Left ventricle myocardium superior (tissue), 1 donor: Measurements from ENCODE around the gene MED17. TPM values are rescaled to one million over a fixed set of nuclear protein-coding genes. Genes with fewer than 3 reads are reported as not detected.
"Not testable (repeated sequence)": the region's sequence is repeated elsewhere in the genome, so short reads cannot be mapped to it uniquely, and the experiment has no call there.

ENCODE experiments used
- ATAC-seq: fragments of 200-7000 bp; cut with Tn5 transposase; one replicate; pipeline ENCODE4 v1.9.1; 2020; ENCODE audit warnings: mild to moderate bottlenecking, moderate library complexity
- DNase-seq: peaks from one replicate; pipeline ENCODE4 v3.0.0-alpha.2; 2020
- intact Hi-C: fragments of 100-400 bp; cut with micrococcal nuclease; formaldehyde crosslinking; loops from one replicate; pipeline ENCODE4 v1.11.0; 2022
- total RNA-seq: library from RNA; stranded (reverse); fragmentation: NEBNext Ultra II Directional; extraction: Animal tissue kit (Norgen Biotek cat#: 25700); gene quantifications from one replicate; pipeline ENCODE4 v1.2.1, GENCODE V29; 2021
- donor health status: DM: no; HTN: yes; CAD: no; lungs with severe emphysema.

The MED17 gene
- total RNA-seq, 1 donor from 2014 or later, result 20.3 TPM

DNA sequence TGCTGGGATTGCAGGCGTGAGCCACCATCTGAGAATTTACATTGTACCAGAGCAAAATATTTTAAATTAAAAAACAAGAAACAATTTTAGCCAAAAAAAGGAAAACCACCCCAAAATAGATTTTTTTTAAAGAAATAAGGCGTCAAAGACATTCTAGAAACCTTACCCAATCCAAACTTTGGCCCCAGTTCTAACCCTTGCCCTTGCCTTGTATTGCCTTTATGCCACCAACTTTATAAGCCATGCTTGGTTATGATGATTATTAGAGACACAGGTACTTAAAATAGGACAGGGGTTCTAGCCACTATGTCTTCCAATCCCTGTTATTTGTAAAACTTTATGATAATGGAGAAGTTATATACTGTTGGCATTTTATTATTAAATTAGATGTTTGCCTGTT lies 30.8 kb upstream of the MED17 start:
- DNase-seq, result no peak
- intact Hi-C loops, result no loop called here
- no peak for ATAC-seq

DNA sequence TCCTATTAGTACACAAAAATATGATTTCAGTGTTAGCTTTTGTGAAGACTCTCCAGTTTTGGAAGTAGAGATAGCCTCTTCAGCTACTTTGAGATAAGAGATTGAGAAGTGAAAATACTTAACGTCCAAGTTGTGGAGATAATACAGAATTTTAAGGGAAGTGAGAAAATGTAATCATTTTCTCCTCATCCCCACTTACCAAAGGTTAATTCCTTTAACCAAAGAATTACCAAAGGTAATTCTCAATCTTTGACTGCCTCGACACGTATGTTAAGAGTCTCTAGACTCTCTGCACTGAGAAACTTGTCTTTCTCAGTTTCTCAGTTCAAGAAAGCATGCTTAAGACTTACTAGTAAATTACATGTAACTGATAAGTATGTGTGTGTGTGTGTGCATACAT lies 27.3 kb upstream of the MED17 start:
- DNase-seq, result no peak
- intact Hi-C loops, result no loop called here
- ATAC-seq, result no peak

DNA sequence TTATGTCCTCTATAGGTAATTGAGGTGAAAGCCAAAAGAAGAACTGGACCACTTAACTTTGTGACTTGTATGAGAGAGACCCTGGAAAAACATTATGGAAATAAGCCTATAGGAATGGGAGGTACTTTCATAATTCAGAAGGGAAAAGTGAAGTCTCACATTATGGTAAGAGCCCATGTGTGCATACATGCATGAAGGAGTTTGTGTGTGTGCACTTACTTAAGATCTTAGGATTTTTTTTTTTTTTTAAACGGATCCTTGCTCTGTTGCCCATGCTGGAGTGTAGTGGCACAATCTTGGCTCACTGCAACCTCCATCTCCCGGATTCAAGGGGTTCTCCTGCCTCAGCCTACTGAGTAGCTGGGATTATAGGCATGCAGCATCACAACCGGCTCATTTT lies 26.8 kb upstream of the MED17 start:
- DNase-seq (no peak), ATAC-seq (no peak)
- intact Hi-C loops, result no loop called here

DNA sequence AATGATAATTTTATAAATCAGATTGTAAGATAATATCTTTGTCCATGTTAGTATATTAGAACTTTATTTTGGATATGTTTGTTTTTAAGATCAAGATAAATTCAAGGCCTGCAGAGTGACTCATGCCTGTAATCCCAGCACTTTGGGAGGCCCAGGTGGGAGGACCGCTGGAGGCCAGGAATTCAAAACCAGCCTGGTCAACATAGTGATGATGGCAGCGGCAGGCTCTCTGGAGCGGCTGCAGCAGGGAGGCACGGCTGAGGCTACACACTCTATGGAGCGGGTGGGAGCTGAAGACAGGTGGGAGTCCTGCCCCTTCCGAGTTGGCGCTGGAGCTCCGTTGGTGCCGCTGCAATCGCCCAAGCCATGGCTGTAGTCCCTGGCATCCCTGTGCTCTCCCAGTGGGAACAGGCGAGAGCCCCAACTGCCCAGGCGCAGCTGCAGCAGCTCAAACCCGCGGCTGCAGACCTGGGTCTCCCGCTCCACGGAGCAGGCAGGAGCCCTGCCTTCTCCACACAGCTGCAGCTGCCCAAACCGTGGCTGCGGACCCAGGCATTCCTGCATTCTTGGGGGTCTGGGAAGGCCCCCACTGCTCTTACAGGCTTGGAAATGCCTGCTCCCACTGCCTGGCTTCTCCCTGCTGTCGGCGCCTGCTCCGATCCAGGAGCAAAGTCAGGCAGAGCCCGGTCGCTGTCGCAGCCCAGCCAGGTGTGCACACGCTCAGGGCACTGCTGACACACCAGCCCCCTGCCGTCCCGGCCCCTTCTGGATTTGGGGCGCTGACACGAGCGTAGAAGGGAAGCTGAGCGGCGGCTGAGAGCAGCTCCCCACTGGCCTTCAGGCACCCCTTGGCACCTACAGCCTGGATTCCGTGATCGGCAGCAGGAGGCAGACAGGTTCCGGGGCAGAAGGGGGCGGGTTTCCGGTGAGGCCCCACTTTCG lies 25.9 kb upstream of the MED17 start:
- DNase-seq (no peak), ATAC-seq (no peak)
- intact Hi-C loops, result no loop called here

DNA sequence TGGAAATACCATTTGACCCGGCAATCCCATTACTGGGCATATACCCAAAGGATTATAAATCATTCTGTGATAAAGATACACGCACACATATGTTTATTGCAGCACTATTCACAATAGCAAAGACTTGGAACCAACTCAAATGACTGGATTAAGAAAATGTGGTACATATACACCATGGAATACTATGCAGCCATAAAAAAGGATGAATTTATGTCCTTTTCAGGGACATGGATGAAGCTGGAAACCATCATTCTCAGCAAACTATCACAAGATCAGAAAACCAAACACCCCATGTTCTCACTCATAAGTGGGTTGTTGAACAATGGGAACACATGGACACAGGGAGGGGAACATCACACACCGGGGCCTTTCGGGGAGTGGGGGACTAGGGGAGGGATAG lies 25.0 kb upstream of the MED17 start:
- DNase-seq, intact Hi-C loops, ATAC-seq: not testable (repeated sequence)

DNA sequence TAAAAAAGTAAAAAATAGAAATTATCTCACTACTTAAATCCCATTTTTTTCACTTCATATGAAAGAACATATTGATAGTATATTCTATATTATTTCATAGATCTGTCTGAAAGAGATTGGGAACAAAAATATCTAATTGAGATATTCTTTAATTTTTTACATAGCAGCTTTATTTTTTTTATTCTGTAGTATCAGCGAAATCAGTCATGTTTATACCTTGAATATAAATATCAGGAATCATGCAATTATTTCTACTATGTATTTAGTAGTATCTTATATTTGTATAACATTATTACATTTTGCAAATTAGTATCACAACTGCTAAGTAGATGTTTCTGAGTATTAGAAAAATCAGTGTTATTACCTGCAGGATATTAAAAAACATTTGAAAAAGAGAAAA lies 22.2 kb upstream of the MED17 start:
- no peak for DNase-seq
- intact Hi-C loops, result no loop called here
- no peak for ATAC-seq

DNA sequence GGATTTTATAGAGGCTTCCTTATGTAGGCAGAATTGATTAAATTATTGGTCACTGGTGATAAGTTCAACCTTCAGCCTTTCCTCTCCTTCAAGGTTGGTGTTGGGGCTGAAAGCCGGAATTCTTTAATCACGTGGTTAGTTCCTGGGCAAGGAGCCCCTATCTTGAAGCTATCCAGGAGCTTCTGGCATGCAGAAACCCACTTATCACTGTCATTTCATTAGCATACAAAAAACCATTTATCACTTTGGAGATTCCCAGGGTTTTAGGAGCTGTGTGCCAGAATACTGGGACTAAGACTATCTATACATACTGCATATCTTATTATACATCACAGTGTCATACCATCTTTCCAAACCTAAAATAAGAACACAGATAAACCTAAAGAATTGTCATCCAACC lies 18.5 kb upstream of the MED17 start:
- ATAC-seq (no peak), DNase-seq (no peak)
- intact Hi-C loops, result loop anchor here (2.0 kb wide), 1 partner anchor 33 kb away; no protein-coding TSS in a partner anchor

DNA sequence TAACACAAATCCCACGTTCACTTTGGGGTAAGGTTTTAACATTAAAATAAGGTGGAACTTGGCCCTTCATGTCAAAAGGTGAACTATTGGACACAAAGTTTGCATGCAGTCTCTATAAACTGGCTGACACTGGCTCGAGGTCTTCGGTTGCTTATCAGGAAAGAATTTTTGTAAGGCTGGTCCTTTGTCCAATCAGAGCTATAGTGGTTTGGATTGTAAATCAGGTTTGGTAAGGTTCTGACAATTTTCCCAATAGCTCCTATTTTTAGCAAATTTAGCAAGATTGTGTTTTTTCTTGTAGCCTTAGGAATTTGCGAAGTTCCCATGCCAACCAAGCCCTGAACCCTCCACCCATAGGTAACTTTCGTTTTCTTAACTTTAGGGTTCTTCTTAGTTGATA lies 17.6 kb upstream of the MED17 start:
- intact Hi-C loops, result no loop called here
- ATAC-seq (no peak), DNase-seq (no peak)

DNA sequence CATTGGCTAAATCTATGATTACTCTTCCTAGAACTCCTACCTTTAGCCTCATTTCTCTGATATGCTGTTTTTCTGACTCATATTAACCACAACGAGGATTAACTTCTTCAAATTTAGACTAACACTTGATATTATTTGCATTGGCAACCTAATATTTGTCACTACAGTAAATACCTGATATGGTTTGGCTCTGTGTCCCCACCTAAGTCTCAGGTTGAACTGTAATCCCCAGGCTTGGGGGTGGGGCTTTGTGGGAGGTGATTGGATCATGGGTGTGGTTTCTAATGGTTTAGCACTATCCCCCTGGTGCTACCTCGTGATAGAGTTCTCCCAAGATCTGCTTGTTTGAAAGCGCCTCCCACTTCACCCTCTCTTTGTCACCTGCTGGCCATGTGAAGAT lies 17.1 kb upstream of the MED17 start:
- intact Hi-C loops, result no loop called here
- ATAC-seq, result no peak
- no peak for DNase-seq

DNA sequence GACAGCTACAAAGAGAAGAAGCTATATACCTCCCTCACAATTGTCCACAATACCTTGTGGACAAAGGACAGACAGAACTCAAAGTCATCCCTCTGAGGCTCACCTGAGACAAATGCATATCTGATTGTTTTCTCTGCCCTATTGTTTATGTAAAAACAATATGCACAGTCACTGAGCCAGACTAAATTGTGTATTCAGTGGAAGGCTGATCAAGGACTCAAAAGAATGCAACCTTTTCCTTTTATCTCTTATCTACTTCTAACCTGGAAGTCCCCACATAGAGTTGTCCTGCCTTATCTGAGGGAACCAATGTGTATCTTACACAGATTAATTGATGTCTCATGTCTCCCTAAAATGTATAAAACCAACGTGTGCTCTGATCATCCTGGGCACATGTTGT lies 13.9 kb upstream of the MED17 start:
- intact Hi-C loops, result no loop called here
- no peak for DNase-seq

DNA sequence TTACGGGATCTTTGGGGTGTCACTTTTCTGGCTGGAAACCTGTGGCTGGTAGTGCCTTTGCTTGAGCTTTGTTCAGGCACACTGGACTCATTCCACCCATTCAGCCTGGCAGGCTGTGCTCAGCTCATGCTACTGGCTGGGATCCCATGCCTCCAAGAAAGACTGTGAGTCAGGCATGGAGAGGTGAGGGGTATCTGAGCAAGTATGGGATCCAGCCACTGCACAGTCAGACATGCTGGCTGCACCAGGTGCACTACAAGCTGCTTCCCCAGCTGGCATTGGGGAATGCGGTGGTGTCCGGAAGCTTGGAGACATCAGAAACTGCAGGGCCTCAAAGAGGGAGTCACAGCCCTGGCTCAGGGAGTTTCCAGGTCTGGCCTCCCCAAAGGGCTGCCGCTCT lies 12.0 kb upstream of the MED17 start:
- no peak for ATAC-seq
- intact Hi-C loops, result no loop called here

More for the DNA sequence above, 13.9 kb upstream of the MED17 start:
- no peak for ATAC-seq

DNA sequence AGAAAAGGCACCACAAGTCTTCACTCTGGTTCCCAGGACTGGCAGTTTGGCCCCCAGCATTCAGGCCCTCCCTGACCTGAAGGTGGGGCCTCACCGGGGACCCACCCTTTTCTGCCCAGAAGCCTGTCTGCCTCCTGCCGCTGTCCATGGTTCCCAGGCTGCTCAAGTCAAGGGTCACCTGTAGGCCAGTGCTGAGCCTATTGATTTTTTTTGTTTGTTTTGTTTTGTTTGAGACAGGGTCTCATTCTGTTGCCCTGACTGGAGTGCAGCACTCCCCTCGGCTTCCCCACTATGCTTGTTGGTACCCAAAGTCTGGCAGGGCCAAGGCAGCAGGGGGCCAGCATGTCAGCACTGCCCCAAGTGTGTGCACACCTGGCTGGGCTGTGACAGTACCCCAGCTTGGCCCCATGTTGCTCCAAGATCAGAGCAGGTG lies 11.0 kb upstream of the MED17 start:
- ATAC-seq (no peak), DNase-seq (no peak)
- intact Hi-C loops, result no loop called here

More for the DNA sequence above, 12.0 kb upstream of the MED17 start:
- DNase-seq, result no peak

DNA sequence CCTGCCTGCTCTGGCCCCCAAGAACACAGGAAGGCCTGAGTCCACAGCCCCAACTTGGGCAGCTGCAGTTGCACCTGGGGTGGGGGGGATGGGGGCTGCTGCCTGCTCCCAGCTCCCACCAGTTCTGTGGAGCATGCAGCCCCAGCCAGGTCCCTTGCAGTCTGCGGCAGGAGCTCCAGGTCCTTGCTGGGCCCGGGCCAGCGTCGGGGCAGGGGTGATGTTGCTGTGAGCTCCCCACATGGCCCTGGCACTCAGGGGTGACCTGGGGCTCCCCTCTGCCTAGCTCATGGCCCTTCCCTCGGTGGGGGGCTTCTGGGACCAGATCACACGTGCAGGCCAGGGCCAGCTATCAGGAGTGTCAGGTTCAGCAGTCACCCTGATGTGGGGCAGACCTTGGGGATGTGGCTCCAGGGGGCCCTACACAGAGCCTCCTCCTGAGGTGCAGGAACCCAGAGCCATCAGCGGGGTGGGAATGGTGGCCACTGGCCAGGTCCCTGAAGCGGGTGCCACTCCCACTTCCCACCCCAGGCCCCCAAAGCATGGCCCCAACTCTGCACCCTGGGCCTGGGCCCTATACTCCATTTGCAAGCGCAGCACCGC lies 10.4 kb upstream of the MED17 start:
- ATAC-seq (no peak), DNase-seq (no peak)
- intact Hi-C loops, result no loop called here

DNA sequence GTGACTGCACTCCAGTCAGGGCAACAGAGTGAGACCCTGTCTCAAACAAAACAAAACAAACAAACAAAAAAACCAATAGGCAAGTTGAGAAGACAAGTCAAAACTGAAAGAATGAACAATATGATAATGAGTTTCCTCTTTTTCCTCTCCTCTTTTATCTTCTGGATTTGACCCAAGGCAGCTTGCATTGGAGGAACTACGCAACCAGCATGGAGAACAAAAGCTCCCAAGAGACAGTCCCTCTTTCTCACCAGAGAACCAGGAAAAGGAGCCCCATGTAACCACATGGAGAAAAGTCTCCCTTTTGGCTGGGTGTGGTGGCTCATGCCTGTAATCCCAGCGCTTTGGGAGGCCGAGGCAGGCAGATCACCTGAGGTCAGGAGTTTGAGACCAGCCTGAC lies 9.5 kb upstream of the MED17 start:
- intact Hi-C loops, ATAC-seq, DNase-seq: not testable (repeated sequence)

DNA sequence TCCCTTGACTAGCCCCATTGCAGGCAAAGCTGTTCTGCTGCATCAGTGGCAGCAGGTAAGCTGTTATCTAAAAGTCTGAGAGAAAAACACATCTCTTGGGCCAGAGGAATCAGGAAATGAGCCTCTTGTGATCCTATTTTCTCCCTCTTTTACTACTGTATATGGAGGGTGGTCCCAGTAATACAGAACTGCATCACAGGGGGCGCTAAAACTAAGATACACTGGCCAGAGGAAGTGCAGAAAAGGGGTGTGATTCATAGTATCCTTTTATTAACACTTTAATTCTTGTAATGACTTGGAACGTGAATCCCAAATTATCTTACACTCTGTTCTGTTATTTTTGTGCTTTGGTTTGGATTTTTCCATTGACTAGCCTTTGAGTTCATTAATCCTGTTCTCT lies 8.8 kb upstream of the MED17 start:
- DNase-seq (no peak), ATAC-seq (no peak)
- intact Hi-C loops, result no loop called here

DNA sequence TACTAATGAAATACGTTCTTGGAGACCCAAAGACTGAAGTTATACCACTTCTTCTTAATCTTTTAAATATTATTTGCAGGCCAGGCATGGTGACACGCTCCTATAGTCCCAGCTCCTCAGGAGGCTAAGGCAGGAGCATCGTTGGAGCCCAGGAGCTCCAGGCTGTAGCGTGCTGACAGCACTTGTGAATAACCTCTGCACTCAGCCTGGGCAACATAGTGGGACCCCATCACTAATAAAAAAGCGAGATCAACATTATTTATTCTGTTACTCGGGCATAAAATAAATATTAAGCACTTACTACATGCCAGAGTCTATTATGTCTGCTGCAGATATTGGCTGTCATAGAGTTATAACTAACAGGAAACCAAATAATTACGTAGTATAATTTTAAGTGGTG lies 720 bp upstream of the MED17 start:
- ATAC-seq (no peak), DNase-seq (no peak)
- intact Hi-C loops, result loop anchor here (5.0 kb wide), 1 partner anchor 41 kb away; the partner anchor contains the start of genes C11orf54 and TAF1D

DNA sequence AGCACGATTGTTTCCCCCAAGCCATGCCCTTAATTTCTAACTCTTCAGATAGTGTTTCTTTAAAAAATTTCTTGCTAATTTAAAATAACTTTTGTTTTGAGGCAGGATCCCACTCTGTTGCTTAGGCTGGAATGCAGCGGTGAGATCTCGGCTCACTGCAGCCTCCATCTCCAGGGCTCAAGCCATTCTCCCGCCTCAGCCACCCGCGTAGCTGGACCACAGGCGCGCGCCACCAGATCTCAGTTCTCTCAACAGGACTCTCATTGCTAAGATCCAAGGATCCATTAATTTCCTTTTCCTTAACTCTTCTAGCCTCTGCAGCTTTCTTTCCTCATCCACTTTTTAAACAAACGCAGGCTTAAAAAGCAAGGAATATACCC lies 327 bp upstream of the MED17 start:
- intact Hi-C loops, result loop anchor here (5.0 kb wide), 1 partner anchor 41 kb away; the partner anchor contains the start of genes C11orf54 and TAF1D

DNA sequence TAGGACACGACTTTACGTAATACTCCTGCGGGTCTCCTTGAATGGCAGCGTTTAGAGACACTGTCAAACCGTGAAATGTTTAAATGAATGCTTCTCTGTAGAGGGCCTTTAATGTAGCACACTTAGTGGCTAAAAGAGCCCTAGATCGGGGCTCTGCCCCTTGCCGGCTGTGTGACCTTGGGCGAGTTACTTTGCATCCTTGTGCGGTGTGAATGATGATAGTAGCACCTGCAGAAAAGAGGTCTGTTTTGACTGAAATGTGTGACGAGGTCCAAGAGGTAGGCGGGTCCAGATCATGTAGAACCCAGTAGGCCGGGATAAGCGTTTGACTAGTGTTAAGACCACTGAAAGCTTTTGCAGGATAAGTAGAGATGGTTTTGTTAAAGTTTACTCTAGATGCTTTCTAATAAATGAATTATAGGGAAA lies 866 bp downstream of the MED17 start:
- ATAC-seq, result peak; percentile 7
- intact Hi-C loops, result loop anchor here (5.0 kb wide), 1 partner anchor 43 kb away; the partner anchor contains the start of genes C11orf54 and TAF1D
- DNase-seq, result no peak

More for the DNA sequence above, 327 bp upstream of the MED17 start:
- peak; percentile 61 for ATAC-seq
- DNase-seq, result no peak

DNA sequence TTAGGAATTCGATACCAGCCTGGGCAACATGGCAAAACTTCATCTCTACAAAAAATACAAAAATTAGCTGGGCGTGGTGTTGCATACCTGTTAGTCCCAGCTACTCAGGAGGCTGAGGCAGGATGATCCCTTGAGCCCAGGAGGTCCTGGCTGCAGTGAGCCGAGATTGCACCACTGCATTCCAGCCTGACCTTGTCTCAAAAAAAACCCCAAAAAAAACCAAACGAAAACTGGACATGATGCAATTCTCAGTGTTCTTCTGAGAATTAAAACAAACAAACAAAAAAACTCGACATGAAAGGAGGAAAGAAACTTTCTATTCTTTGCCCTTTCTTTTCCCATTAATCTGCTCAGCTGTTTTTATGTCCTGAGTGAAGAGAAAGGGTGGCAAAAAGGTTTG lies 7.4 kb downstream of the MED17 start:
- intact Hi-C loops, result loop anchor here (10.0 kb wide), 1 partner anchor 107 kb away; no protein-coding TSS in a partner anchor
- DNase-seq, result no peak
- no peak for ATAC-seq
